ENCODE results near the gene A1BG. TPM values are rescaled to one million over a fixed set of nuclear protein-coding genes. Genes with fewer than 3 reads are reported as not detected.

Gene A1BG
- total and polyA plus RNA-seq, 2 of the 8 experiments (the other 6 are each of a cell fraction or from before 2014, with no cell fraction given) = 20.8 to 69.6 TPM

GRCh38 chr19:58336216-58336615 lies 17.1 kb downstream of the A1BG start:
- Histone ChIP-seq H3K4ac (replicated peaks; ENCODE audit: insufficient read length, low read depth, low read length) (no peak overlapping the region), H4K91ac (replicated peaks; ENCODE audit: insufficient read length, low read length) (no peak overlapping the region), H3K36me3 (ENCODE audit: control insufficient read depth in 2 of 4, insufficient read depth in 4 of 4, low read length in 3 of 4) (peaks cover 0 to 9% (median 3%) of the 10 kb centered on the region in 4 experiments; a peak in 3 of 8 replicates), H2BK5ac (ENCODE audit: low read depth, low read length) (no peak overlapping the region), H3K4me3 (ENCODE audit: extremely low read depth in 1 of 4, insufficient read depth in 2 of 4, low read depth in 3 of 4, low read length in 4 of 4) (no peak overlapping the region), H3K27me3 (replicated peaks in 1 of 4; ENCODE audit: control insufficient read depth in 3 of 4, extremely low read depth in 1 of 4, insufficient read depth in 3 of 4, low read length in 3 of 4) (no peaks in the 10 kb centered on the region), H3K79me1 (ENCODE audit: low read depth, low read length) (no peaks in the 10 kb centered on the region), H2BK20ac (ENCODE audit: low read length) (no peak overlapping the region), H3K9ac (replicated peaks in 1 of 4; ENCODE audit: extremely low read depth in 1 of 4, low read depth in 3 of 4, low read length in 3 of 4) (no peak overlapping the region), H3K4me2 (ENCODE audit: insufficient read depth in 1 of 2, low read depth in 2 of 2, low read length in 2 of 2) (no peak overlapping the region), H2AK5ac (ENCODE audit: low read depth, low read length) (no peak overlapping the region), H2BK15ac (ENCODE audit: low read length) (no peak overlapping the region), H3K27ac (ENCODE audit: low read depth, low read length) (no peak overlapping the region), H4K8ac (ENCODE audit: extremely low read depth, insufficient read depth, low read length) (no peak overlapping the region), H3K9me3 (ENCODE audit: insufficient read depth in 2 of 2, low read depth in 1 of 2, low read length in 1 of 2) (peaks cover 5 to 6% of the 10 kb centered on the region in 2 experiments; a peak in 2 of 4 replicates), H3K18ac (ENCODE audit: extremely low read depth, low read length) (no peak overlapping the region), H3K79me2 (ENCODE audit: control insufficient read depth in 1 of 2, insufficient read depth in 2 of 2, low read length in 2 of 2) (no peaks in the 10 kb centered on the region), H3K23ac (ENCODE audit: insufficient read length) (no peak overlapping the region), H2AFZ (ENCODE audit: low read length) (no peak overlapping the region), H4K5ac (ENCODE audit: insufficient read length, low read depth, low read length) (no peak overlapping the region), H3K56ac (replicated peaks; ENCODE audit: insufficient read length, low read depth, low read length) (no peak overlapping the region), H3K4me1 (replicated peaks in 1 of 4; ENCODE audit: control insufficient read depth in 3 of 4, insufficient read depth in 4 of 4, low read length in 3 of 4) (no peaks in the 10 kb centered on the region), H3K14ac (ENCODE audit: insufficient read length) (no peak overlapping the region), H3K23me2 (ENCODE audit: low read depth, low read length) (no peaks in the 10 kb centered on the region), H4K20me1 (replicated peaks in 1 of 2; ENCODE audit: control insufficient read depth in 1 of 2, insufficient read depth in 2 of 2, low read length in 2 of 2) (peaks cover 3 to 8% of the 10 kb centered on the region in 2 experiments), H2BK12ac (ENCODE audit: low read depth, low read length) (no peak overlapping the region), H2BK120ac (replicated peaks; ENCODE audit: low read depth, low read length) (no peak overlapping the region)
- ChIA-PET CTCF (ENCODE audit: partially characterized antibody) (interaction anchor here (0.8 to 1.2 kb wide), 2 partner anchors 29 to 183 kb away, joined by 3 read pairs; no protein-coding TSS in a partner anchor), POLR2A (ENCODE audit: partially characterized antibody) (interaction anchor here (0.6 to 0.8 kb wide), 2 partner anchors 94 to 183 kb away, joined by 4 to 6 read pairs; partner anchors contain the start of gene ZBTB45)
- DNase-seq (ENCODE audit: low read depth in 1 of 2, low spot score in 2 of 2) (no peak), FAIRE-seq (no peak)
- TF ChIP-seq SIN3A (conservative IDR thresholded peaks at IDR 0.05 in 1 of 2, IDR thresholded peaks at IDR 0.05 in 1 of 2; ENCODE audit: low read depth in 1 of 2, low read length in 2 of 2) = no peak
- TF ChIP-seq CTBP2 (IDR thresholded peaks at IDR 0.05; ENCODE audit: borderline replicate concordance, insufficient read depth, insufficient read length, low read length) = no peak
- TF ChIP-seq HDAC2 (IDR thresholded peaks at IDR 0.05; ENCODE audit: borderline replicate concordance in 1 of 2, low read depth in 2 of 2, low read length in 2 of 2) = no peak
- TF ChIP-seq RFX5 (IDR thresholded peaks at IDR 0.05; ENCODE audit: borderline replicate concordance, low read depth, low read length) = no peak
- no peak for TF ChIP-seq RXRA (IDR thresholded peaks at IDR 0.05; ENCODE audit: insufficient read depth, low read depth, low read length)
- TF ChIP-seq, protein P1, sequence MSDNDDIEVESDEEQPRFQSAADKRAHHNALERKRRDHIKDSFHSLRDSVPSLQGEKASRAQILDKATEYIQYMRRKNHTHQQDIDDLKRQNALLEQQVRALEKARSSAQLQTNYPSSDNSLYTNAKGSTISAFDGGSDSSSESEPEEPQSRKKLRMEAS (IDR thresholded peaks at IDR 0.05) = no peak
- no peak for TF ChIP-seq EP300 (IDR thresholded peaks at IDR 0.05; ENCODE audit: borderline replicate concordance in 1 of 2, low read depth in 2 of 2, low read length in 2 of 2)
- no peak for TF ChIP-seq CEBPB (IDR thresholded peaks at IDR 0.05; ENCODE audit: low read depth, low read length)
- TF ChIP-seq PHF8 (conservative IDR thresholded peaks at IDR 0.05; ENCODE audit: low read depth, low read length) = no peak
- TF ChIP-seq CBX8 (IDR thresholded peaks at IDR 0.05; ENCODE audit: borderline replicate concordance, low read depth, low read length) = no peak
- no peak for TF ChIP-seq SP1 (IDR thresholded peaks at IDR 0.05; ENCODE audit: low read depth, low read length)
- 88% methylated on average over 1 of the region's 1 CpG; no CpG with 5 or more reads in 1 of the 2 experiments for WGBS, 2 experiments (ENCODE audit: extremely low coverage in 1 of 2, insufficient coverage in 1 of 2, insufficient read length in 1 of 2, insufficient replicate concordance in 2 of 2, low coverage in 1 of 2, low lambda C conversion rate in 2 of 2, missing lambda C conversion rate in 1 of 2)
